HG03139 (cell line): ENCODE data around the gene GRPR.
A peak's percentile ranks its signal among the peaks of the same experiment; 100 is the strongest.
"Not testable (repeated sequence)": the region's sequence is repeated elsewhere in the genome, so short reads cannot be mapped to it uniquely, and the experiment has no call there.

ENCODE experiments used
- ATAC-seq: cut with Tn5 transposase; IDR thresholded peaks from one replicate; pipeline ENCODE4 v1.9.1; 2021; ENCODE audit not compliant: unreplicated experiment

Gene GRPR

GRCh38 chrX:16136080-16136479 lies 12.7 kb downstream of the GRPR start:
- no peak for ATAC-seq

GRCh38 chrX:16137416-16138107 lies 14.2 kb downstream of the GRPR start:
- peak; percentile 70 for ATAC-seq

- no peak for ATAC-seq
Observed at GRCh38 chrX:16138108-16138427, 14.7 kb downstream of the GRPR start.

GRCh38 chrX:16140448-16140847 lies 17.1 kb downstream of the GRPR start:
- no peak for ATAC-seq

- no peak for ATAC-seq
Observed at GRCh38 chrX:16140983-16141382, 17.6 kb downstream of the GRPR start.

GRCh38 chrX:16141422-16142245 lies 18.3 kb downstream of the GRPR start:
- no peak for ATAC-seq

- ATAC-seq: no peak
Observed at GRCh38 chrX:16142246-16142558, 18.8 kb downstream of the GRPR start.

GRCh38 chrX:16143968-16144367 lies 20.6 kb downstream of the GRPR start:
- no peak for ATAC-seq

- no peak for ATAC-seq
Observed at GRCh38 chrX:16144420-16144819, 21.1 kb downstream of the GRPR start.

- ATAC-seq: not testable (repeated sequence)
Observed at GRCh38 chrX:16145093-16145492, 21.7 kb downstream of the GRPR start.

- ATAC-seq: no peak
Observed at GRCh38 chrX:16145656-16146055, 22.3 kb downstream of the GRPR start.

GRCh38 chrX:16148896-16149295 lies 25.5 kb downstream of the GRPR start:
- ATAC-seq: no peak

GRCh38 chrX:16155581-16156096 lies 32.3 kb downstream of the GRPR start:
- ATAC-seq: no peak

- no peak for ATAC-seq
Observed at GRCh38 chrX:16156692-16157331, 33.4 kb downstream of the GRPR start.

- ATAC-seq: no peak
Observed at GRCh38 chrX:16160729-16161128, 37.4 kb downstream of the GRPR start.

- ATAC-seq: not testable (repeated sequence)
Observed at GRCh38 chrX:16161173-16161572, 37.8 kb downstream of the GRPR start.

- no peak for ATAC-seq
Observed at GRCh38 chrX:16162391-16162790, 39.0 kb downstream of the GRPR start.

GRCh38 chrX:16164748-16165147 lies 41.4 kb downstream of the GRPR start:
- no peak for ATAC-seq

GRCh38 chrX:16167181-16167580 lies 43.8 kb downstream of the GRPR start, which contains the start of gene MAGEB17:
TSS of gene MAGEB17 (plus strand) at chrX:16167481. CDS start at chrX:16170383, 2,902 bp downstream.
- no peak for ATAC-seq

- no peak for ATAC-seq
Observed at GRCh38 chrX:16171039-16171438, 47.7 kb downstream of the GRPR start.

GRCh38 chrX:16171944-16172343 lies 48.6 kb downstream of the GRPR start:
- no peak for ATAC-seq

GRCh38 chrX:16172391-16172790 lies 49.0 kb downstream of the GRPR start:
- no peak for ATAC-seq
